ENCODE results near the gene EFNB3. TPM values are rescaled to one million over a fixed set of nuclear protein-coding genes. Genes with fewer than 3 reads are reported as not detected.

Gene EFNB3
- total RNA-seq, 1 experiment from 2014 or later, result 6.0 TPM

DNA sequence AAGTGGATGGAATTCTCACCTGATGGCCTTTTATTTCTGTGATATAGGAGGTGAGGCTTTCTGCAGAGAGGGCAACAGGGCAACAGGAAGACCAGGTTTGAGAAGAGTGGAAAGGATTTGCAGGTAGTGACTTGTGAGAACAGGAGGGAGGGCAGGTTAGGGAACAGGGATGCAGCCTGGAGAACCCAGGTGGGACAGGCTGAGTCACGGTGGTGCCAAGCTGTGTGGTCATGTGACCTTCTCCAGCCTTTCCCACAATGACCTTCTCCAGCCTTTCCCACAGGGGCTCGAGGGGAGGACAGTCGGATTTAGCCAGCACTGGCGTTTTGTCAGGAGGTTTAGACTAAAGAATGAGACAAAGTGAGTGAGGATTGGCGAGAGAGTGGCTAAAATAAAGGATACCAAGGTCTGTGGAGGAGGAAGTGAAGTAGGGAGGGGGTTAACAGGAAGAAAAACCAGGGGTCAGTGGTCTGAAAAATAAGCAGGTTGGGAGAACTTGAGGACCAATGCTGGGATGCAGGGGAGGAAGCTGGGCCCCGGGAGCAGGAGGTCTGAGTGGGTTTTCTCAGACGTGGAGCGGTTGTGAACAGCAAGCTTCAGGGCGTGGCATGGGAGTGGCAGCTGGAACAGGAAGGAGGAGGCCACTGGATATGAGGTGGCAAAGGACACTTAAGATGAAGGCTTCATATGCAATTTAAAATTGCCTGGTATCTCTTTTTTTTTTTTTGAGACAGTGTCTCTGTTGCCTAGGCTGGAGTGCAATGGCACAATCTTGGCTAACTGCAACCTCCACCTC lies 50.3 kb downstream of the EFNB3 start:
- Histone ChIP-seq H3K4me3 (ENCODE audit: insufficient read depth, low read depth, low read length) (no peak overlapping the region), H3K36me3 (replicated peaks; ENCODE audit: control insufficient read depth, insufficient read depth, low read length) (no peaks in the 10 kb centered on the region), H3K27me3 (ENCODE audit: control insufficient read depth, insufficient read depth, low read length) (no peaks in the 10 kb centered on the region)
- DNase-seq, result peak; percentile 62

DNA sequence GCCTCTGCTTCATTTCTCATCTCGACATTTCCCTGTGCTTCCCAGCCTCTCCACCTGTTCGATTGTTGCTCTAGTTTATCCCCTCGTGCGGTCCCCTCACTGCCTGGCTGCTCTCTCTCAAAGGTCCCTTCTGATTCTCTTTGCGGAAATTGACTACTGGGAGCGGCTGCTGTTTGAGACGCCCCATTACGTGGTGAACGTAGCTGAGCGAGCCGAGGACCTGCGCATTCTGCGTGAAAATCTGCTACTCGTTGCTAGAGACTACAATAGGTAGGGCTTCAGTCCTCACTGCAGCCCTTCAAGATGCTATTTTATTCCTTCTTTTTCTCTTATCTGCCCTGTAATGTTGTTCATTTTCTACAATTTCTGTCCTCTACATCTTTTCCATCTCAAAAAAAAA lies 52.0 kb downstream of the EFNB3 start:
- Histone ChIP-seq H3K4me3 (ENCODE audit: insufficient read depth, low read depth, low read length) (no peak overlapping the region), H3K27me3 (ENCODE audit: control insufficient read depth, insufficient read depth, low read length) (no peaks in the 10 kb centered on the region), H3K36me3 (replicated peaks; ENCODE audit: control insufficient read depth, insufficient read depth, low read length) (no peaks in the 10 kb centered on the region)
- no peak for DNase-seq

Other genes starting within 250 kb of the EFNB3 start
- gene ZBTB4, start 225.6 kb upstream of the EFNB3 start, total RNA-seq (2014; rRNA removed; shearing (Covaris generic)), result 9.0 and 10.4 TPM in 2 replicates
- not detected in 2 replicates for gene SLC35G6, start 223.8 kb upstream of the EFNB3 start, total RNA-seq (2014; rRNA removed; shearing (Covaris generic))
- gene POLR2A, start 220.8 kb upstream of the EFNB3 start, total RNA-seq (2014; rRNA removed; shearing (Covaris generic)), result 46.1 and 48.6 TPM in 2 replicates
- gene TNFSF12, start 156.1 kb upstream of the EFNB3 start, total RNA-seq (2014; rRNA removed; shearing (Covaris generic)), result 6.2 and 9.6 TPM in 2 replicates
- 0.94 and 1.7 TPM in 2 replicates for gene TNFSF13, start 146.5 kb upstream of the EFNB3 start, total RNA-seq (2014; rRNA removed; shearing (Covaris generic))
- 137 and 203 TPM in 2 replicates for gene SENP3, start 143.3 kb upstream of the EFNB3 start, total RNA-seq (2014; rRNA removed; shearing (Covaris generic))
- 0.22 and 0.55 TPM in 2 replicates for gene CD68, start 125.6 kb upstream of the EFNB3 start, total RNA-seq (2014; rRNA removed; shearing (Covaris generic))
- 111 and 146 TPM in 2 replicates for gene MPDU1, start 121.3 kb upstream of the EFNB3 start, total RNA-seq (2014; rRNA removed; shearing (Covaris generic))
- 33.8 and 44.0 TPM in 2 replicates for gene SOX15, start 115.1 kb upstream of the EFNB3 start, total RNA-seq (2014; rRNA removed; shearing (Covaris generic))
- gene FXR2, start 90.3 kb upstream of the EFNB3 start, total RNA-seq (2014; rRNA removed; shearing (Covaris generic)), result 49.0 and 52.0 TPM in 2 replicates
- 45.5 and 55.8 TPM in 2 replicates for gene SAT2, start 77.4 kb upstream of the EFNB3 start, total RNA-seq (2014; rRNA removed; shearing (Covaris generic))
- 0.35 and 1.5 TPM in 2 replicates for gene SHBG, start 75.1 kb upstream of the EFNB3 start, total RNA-seq (2014; rRNA removed; shearing (Covaris generic))
- gene ATP1B2, start 54.3 kb upstream of the EFNB3 start, total RNA-seq (2014; rRNA removed; shearing (Covaris generic)), result 1.6 and 7.0 TPM in 2 replicates
- gene TP53, start 17.7 kb upstream of the EFNB3 start, total RNA-seq (2014; rRNA removed; shearing (Covaris generic)), result 97.5 and 99.4 TPM in 2 replicates
- 32.9 and 41.3 TPM in 2 replicates for gene WRAP53, start 16.7 kb upstream of the EFNB3 start, total RNA-seq (2014; rRNA removed; shearing (Covaris generic))
- gene DNAH2, start 12.5 kb downstream of the EFNB3 start, total RNA-seq (2014; rRNA removed; shearing (Covaris generic)), result 0.11 and 0.24 TPM in 2 replicates
- gene KDM6B, start 129.0 kb downstream of the EFNB3 start, total RNA-seq (2014; rRNA removed; shearing (Covaris generic)), result 1.1 and 1.6 TPM in 2 replicates
- gene TMEM88, start 149.9 kb downstream of the EFNB3 start, total RNA-seq (2014; rRNA removed; shearing (Covaris generic)), result 7.2 and 27.0 TPM in 2 replicates
- gene NAA38, start 152.4 kb downstream of the EFNB3 start, total RNA-seq (2014; rRNA removed; shearing (Covaris generic)), result 59.0 and 81.9 TPM in 2 replicates
- gene CYB5D1, start 152.8 kb downstream of the EFNB3 start, total RNA-seq (2014; rRNA removed; shearing (Covaris generic)), result 10.2 and 10.3 TPM in 2 replicates
- gene CHD3, start 183.6 kb downstream of the EFNB3 start, total RNA-seq (2014; rRNA removed; shearing (Covaris generic)), result 30.1 TPM in 2 replicates
- gene RNF227, start 211.1 kb downstream of the EFNB3 start, total RNA-seq (2014; rRNA removed; shearing (Covaris generic)), result 0.17 and 2.0 TPM in 2 replicates
- 0.37 TPM in 1 of 2 replicates, not detected in the other for gene KCNAB3, start 224.7 kb downstream of the EFNB3 start, total RNA-seq (2014; rRNA removed; shearing (Covaris generic))
- gene TRAPPC1, start 226.7 kb downstream of the EFNB3 start, total RNA-seq (2014; rRNA removed; shearing (Covaris generic)), result 8.1 and 12.0 TPM in 2 replicates
- 5.5 and 6.8 TPM in 2 replicates for gene CNTROB, start 227.0 kb downstream of the EFNB3 start, total RNA-seq (2014; rRNA removed; shearing (Covaris generic))